Subcutaneous adipose tissue (tissue), 4 donors: ENCODE data around the gene ADGRG3. TPM values are rescaled to one million over a fixed set of nuclear protein-coding genes. Genes with fewer than 3 reads are reported as not detected.

Experiments
- total RNA-seq, 4 donors: library from RNA; depleted of rRNA; stranded (reverse); fragments of >200 nt; gene quantifications; one replicate each; pipeline ENCODE4 v1.1.0, GENCODE V29; 2016
- TF ChIP-seq, protein P1 (sequence below): fragments of 450-650 bp; IDR thresholded peaks from one replicate; pipeline ENCODE4 v1.5.1; 2016; ENCODE audit warnings: low read depth, mild to moderate bottlenecking, control low read depth, antibody characterized with exemption, moderate library complexity

ADGRG3 gene, protein sequence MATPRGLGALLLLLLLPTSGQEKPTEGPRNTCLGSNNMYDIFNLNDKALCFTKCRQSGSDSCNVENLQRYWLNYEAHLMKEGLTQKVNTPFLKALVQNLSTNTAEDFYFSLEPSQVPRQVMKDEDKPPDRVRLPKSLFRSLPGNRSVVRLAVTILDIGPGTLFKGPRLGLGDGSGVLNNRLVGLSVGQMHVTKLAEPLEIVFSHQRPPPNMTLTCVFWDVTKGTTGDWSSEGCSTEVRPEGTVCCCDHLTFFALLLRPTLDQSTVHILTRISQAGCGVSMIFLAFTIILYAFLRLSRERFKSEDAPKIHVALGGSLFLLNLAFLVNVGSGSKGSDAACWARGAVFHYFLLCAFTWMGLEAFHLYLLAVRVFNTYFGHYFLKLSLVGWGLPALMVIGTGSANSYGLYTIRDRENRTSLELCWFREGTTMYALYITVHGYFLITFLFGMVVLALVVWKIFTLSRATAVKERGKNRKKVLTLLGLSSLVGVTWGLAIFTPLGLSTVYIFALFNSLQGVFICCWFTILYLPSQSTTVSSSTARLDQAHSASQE
- total RNA-seq: 1 to 10 TPM in 2 of 4 donors, under 1 TPM in 1, not detected in 1; 0.44 to 4.0 (median 2.1) TPM

DNA sequence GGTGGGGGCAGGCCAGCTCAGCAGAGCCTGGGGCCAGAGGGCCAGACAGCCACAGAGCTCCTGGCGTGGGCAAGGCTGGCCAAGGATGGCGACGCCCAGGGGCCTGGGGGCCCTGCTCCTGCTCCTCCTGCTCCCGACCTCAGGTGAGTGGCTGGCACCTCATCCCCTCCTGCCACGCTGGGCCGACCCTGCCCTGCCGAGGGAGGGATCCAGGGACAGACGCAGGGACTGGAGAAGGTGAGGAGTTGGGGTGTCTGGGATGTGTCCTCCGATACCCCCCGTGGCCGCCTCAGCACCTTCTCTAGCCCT is at the start of gene ADGRG3:
Gene ADGRG3, plus strand, starts transcription at position 44 of the 309 bp plus-strand sequence. Its CDS starts 42 bp downstream, at position 86.
- TF ChIP-seq, protein P1, sequence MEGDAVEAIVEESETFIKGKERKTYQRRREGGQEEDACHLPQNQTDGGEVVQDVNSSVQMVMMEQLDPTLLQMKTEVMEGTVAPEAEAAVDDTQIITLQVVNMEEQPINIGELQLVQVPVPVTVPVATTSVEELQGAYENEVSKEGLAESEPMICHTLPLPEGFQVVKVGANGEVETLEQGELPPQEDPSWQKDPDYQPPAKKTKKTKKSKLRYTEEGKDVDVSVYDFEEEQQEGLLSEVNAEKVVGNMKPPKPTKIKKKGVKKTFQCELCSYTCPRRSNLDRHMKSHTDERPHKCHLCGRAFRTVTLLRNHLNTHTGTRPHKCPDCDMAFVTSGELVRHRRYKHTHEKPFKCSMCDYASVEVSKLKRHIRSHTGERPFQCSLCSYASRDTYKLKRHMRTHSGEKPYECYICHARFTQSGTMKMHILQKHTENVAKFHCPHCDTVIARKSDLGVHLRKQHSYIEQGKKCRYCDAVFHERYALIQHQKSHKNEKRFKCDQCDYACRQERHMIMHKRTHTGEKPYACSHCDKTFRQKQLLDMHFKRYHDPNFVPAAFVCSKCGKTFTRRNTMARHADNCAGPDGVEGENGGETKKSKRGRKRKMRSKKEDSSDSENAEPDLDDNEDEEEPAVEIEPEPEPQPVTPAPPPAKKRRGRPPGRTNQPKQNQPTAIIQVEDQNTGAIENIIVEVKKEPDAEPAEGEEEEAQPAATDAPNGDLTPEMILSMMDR: no peak

DNA sequence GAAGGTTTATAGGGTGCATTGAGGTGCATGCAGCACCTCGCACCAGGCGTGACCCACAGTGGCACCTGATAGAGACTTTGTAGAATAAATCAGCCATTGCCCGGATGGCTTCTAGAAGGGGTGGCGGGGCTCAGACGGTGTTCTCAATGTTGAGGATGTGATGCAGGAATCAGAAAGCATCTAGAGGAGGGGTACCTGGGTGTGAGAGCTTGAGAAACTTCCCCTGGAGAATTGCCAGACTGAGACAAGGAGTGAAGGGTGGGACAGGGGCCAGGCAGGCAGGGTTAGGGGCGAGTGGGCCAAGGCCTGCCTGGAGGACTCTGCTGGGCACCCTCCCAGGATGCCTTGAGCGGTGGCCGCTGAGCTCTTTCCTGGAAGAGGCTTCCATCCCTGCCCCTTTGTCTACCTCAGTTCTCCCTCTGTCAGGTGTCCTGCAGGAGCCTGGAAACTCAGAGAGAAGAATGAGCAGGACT is 48.9 kb upstream of the ADGRG3 start:
- TF ChIP-seq, protein P1: no peak

DNA sequence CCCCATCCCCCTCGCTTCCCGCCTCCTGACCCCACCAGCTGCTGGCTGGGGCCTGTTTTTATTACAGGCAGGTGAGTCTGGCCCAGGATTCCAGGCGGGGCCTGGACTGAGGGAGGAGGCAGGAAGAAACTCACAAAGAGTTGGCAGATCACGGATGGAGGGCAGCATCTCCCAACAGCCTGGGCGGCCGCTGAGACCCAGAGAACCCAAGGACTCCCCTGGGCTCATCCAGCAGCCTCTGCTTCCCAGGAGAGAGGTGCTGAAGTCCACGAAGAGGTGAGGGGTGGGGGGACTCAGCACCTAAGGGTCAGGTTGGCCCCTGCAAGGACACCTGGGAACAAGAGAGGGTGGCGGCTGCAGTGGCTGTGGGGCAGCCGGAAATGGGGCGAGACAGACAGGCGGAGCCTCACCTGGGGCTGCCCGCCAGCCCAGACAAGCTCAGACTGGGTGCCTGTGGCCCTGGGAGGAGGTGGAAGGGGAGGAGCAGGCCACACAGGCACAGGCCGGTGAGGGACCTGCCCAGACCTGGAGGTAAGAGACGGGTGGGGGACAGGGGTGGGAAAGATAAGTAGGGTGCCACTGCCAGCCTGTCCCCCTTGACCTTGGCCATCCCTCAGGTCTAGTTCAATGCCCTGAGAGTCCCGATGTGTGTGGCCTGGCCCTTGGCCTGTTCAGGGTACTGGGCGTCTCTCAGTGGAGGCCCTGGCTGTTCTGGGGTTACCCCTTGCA is 48.3 kb upstream of the ADGRG3 start:
- TF ChIP-seq, protein P1: no peak

DNA sequence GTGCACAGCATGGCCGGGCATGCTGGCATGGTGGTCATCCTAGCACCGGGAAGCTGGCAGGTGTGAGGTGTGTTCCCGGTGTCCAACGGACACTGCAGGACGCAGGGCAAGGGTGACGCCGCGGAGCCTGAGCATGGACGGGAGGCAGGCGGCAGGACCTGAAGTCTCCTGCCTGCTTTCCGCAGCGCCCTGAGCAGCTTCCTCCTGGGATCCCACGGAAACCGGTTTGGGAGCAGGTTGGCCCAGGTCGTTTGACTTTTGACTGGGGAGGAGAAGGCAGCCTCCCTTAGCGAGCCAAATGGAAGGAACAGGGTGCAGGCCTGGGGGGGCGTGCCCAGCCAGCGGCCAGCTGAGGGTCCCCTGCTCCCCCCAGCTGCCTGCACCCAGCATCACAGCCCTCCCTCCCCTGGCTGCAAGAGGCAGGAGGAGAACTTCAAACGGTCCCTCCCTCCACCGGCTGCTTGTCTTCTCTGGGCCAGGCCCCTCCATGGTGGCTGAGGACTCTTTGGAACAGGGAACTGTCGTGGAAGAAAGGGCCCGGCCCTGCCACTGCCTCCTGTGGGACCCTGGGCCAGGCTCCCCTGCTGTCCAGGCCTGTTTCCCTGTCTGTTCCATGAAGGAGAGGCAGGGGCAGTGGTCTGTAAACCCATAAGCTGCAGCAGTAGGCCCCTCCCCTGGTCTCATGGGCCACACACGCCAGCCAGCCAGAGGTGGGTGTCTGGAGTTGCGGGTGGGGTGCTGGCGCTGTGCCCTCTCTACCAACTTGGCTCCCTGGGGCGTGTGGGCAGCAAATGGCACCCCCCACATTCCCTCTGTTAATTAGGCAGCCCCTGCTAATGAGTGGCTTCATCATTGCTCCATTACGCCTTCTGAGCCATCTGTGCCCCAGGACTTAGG is 47.5 kb upstream of the ADGRG3 start:
- TF ChIP-seq, protein P1: no peak

DNA sequence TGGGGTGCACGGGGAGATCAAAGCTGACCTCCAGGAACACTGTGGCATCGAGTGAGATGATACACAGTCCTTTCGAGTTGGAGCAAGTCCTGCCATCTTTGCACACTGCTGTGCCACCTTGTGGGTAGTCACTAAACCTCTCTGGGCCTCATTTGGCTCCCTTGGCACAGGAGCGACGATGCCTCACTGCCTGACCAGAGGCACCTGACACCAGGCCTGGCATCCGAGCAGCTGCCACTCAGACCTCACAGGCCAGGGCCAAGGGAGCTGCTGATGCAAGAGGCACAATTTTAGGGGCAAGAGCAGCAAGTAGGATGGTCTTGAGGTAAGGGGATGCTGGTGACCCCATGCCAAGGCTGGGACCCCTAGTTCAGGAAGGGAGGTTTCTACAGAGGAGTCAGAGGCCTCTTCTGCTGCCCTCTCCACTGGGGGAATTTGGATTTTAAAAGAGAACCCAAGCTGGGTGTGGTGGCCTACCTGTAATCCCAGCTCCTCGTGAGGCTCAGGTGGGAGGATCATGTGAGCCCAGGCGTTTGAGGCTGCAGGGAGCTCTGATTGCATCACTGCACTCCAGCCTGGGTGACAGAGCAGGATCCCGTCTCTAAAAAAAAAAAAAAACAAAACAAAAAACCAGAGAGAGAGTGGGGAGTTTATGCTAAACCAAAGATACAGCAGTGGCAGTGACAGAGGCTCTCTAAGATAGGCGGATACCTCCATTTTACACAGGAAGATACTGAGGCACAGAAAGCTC is 46.4 kb upstream of the ADGRG3 start:
- TF ChIP-seq, protein P1: no peak

DNA sequence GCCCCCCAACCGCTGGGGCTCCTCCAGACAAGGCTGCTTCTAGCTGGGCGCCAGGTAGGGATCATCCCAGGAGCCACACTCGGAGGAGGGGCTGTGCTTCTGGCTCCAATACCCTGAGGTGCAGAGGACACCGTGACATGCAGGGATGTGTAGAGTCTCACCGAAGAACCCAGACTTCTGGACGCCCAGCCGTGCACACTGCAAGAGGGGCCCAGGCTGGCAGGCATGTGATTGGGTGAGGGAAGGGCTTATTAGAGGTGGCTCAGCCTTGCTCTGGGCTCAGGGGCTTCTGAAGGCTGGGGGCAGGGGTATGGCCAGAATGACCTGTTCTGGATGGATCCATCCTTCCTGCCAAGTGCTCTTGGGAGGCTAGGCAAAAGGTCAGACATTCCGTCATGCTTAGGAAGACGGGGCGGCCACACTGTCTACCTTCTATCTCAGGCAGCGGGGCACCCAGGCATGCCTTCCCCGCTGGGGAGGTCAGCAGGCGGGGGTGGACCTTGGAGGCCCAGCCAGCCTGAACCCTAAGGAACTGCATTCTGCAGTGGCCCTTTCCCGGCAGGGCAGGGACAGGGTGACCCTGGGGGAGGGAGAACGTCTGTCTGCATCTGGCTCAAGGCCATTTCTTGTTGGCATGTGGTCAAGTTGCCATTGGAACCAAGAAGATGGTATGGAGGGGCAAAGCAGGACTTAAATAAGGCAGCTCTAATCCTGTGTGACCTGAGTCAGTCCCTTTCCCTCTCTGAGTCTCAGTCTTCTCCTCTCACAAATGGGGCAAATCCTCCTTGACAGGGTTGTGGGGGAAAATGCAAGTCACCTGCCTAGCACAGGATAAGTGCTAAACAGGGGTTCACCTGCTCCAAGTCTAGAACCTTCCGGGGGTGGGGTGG is 45.5 kb upstream of the ADGRG3 start:
- TF ChIP-seq, protein P1: no peak
